Trophoblast cell (in vitro differentiated cells and primary cell): ENCODE measurements around the gene SNX7.

Experiments used
- DNase-seq, 2 donors: peaks; one replicate each; pipeline ENCODE4 v3.0.0-alpha.2; 2016
- H2AFZ ChIP-seq: 2 replicates; pipeline ENCODE4 v1.6.1; 2013; ENCODE audit warnings: low read length, moderate library complexity, mild to moderate bottlenecking; ENCODE audit not compliant: insufficient read depth, poor library complexity
- H2AK5ac ChIP-seq: 2 replicates; pipeline ENCODE4 v1.6.1; 2013; ENCODE audit warnings: mild to moderate bottlenecking, low read length
- H2BK120ac ChIP-seq: 2 replicates; pipeline ENCODE4 v1.6.1; 2013; ENCODE audit warnings: low read length, mild to moderate bottlenecking, moderate library complexity; ENCODE audit not compliant: insufficient read depth, poor library complexity
- H2BK12ac ChIP-seq: 2 replicates; pipeline ENCODE4 v1.6.1; 2013; ENCODE audit warnings: mild to moderate bottlenecking, low read length, moderate library complexity
- H2BK5ac ChIP-seq: 2 replicates; pipeline ENCODE4 v1.6.1; 2013; ENCODE audit warnings: low read length, low read depth, moderate library complexity, mild to moderate bottlenecking; ENCODE audit not compliant: poor library complexity
- H3K14ac ChIP-seq: 2 replicates; pipeline ENCODE4 v1.6.1; 2013; ENCODE audit warnings: mild to moderate bottlenecking, low read length
- H3K18ac ChIP-seq: 2 replicates; pipeline ENCODE4 v1.6.1; 2013; ENCODE audit warnings: mild to moderate bottlenecking, low read length
- H3K23ac ChIP-seq: 2 replicates; pipeline ENCODE4 v1.6.1; 2013; ENCODE audit warnings: low read length
- H3K27ac ChIP-seq: 2 replicates; pipeline ENCODE4 v1.5.1; 2013; ENCODE audit warnings: low read depth, mild to moderate bottlenecking, inconsistent platforms, low read length, moderate library complexity
- H3K27me3 ChIP-seq: 2 replicates; pipeline ENCODE4 v1.6.1; 2013; ENCODE audit warnings: inconsistent platforms, mild to moderate bottlenecking, low read length, moderate library complexity; ENCODE audit not compliant: insufficient read depth
- H3K36me3 ChIP-seq, 2 experiments: 1 replicate in 1 of 2; 2 replicates in 1 of 2; pipeline ENCODE4 v1.6.1; 2013; ENCODE audit warnings: low read length in 2 of 2, mild to moderate bottlenecking in 2 of 2, moderate library complexity in 1 of 2; ENCODE audit not compliant: insufficient read depth in 2 of 2, control insufficient read depth in 1 of 2
- H3K4ac ChIP-seq: 2 replicates; pipeline ENCODE4 v1.6.1; 2013; ENCODE audit warnings: low read depth, mild to moderate bottlenecking, low read length, moderate library complexity
- H3K4me1 ChIP-seq, 2 experiments: 1 replicate in 1 of 2; 2 replicates in 1 of 2; pipeline ENCODE4 v1.6.1; 2013; ENCODE audit warnings: low read length in 2 of 2, mild to moderate bottlenecking in 2 of 2, moderate library complexity in 1 of 2; ENCODE audit not compliant: insufficient read depth in 2 of 2, control insufficient read depth in 1 of 2
- H3K4me2 ChIP-seq: 2 replicates; pipeline ENCODE4 v1.6.1; 2013; ENCODE audit warnings: inconsistent platforms, mild to moderate bottlenecking, low read length, moderate library complexity
- H3K4me3 ChIP-seq: 2 replicates; pipeline ENCODE4 v1.5.1; 2013; ENCODE audit warnings: mild to moderate bottlenecking, low read depth, low read length, inconsistent platforms
- H3K79me1 ChIP-seq: one replicate; pipeline ENCODE4 v1.6.1; 2013; ENCODE audit warnings: low read length
- H3K79me2 ChIP-seq: 2 replicates; pipeline ENCODE4 v1.6.1; 2013; ENCODE audit warnings: low read length, mild to moderate bottlenecking; ENCODE audit not compliant: control insufficient read depth, insufficient read depth, poor library complexity
- H3K9ac ChIP-seq: 2 replicates; pipeline ENCODE4 v1.6.1; 2013; ENCODE audit warnings: mild to moderate bottlenecking, low read length
- H3K9me3 ChIP-seq: 2 replicates; pipeline ENCODE4 v1.6.1; 2013; ENCODE audit warnings: low read depth, mild to moderate bottlenecking, control low read depth, inconsistent platforms, low read length; ENCODE audit not compliant: insufficient read depth
- H4K12ac ChIP-seq: 2 replicates; pipeline ENCODE4 v1.6.1; 2013; ENCODE audit warnings: low read depth, mild to moderate bottlenecking, low read length, moderate library complexity
- H4K8ac ChIP-seq: 2 replicates; pipeline ENCODE4 v1.6.1; 2013; ENCODE audit warnings: low read depth, mild to moderate bottlenecking, low read length, moderate library complexity
- H4K91ac ChIP-seq: one replicate; pipeline ENCODE4 v1.6.1; 2013; ENCODE audit warnings: low read depth, mild to moderate bottlenecking, low read length, moderate library complexity
- WGBS: extraction: QIAGEN DNeasy Blood & Tissue Kit; methylation state at CpG from one replicate; pipeline ENCODE4 v1.1.7; 2013; ENCODE audit warnings: missing lambda C conversion rate; ENCODE audit not compliant: insufficient read length, insufficient coverage; ENCODE audit errors: extremely low coverage; 5-methylcytosine and 5-hydroxymethylcytosine counted together

SNX7 gene

GRCh38 chr1:98794196-98794886 is 132.8 kb downstream of the SNX7 start:
- H4K12ac ChIP-seq = no peak overlapping the region
- no peaks in the 10 kb centered on the region for H3K27me3 ChIP-seq
- no peak overlapping the region for H3K4ac ChIP-seq
- no peaks in the 10 kb centered on the region for H3K79me1 ChIP-seq
- no peak overlapping the region for H4K8ac ChIP-seq
- no peak overlapping the region for H2AFZ ChIP-seq
- no peak overlapping the region for H3K9ac ChIP-seq
- no peak overlapping the region for H3K4me2 ChIP-seq
- no peak overlapping the region for H2AK5ac ChIP-seq
- no peak overlapping the region for H2BK120ac ChIP-seq
- H3K23ac ChIP-seq = no peak overlapping the region
- H3K9me3 ChIP-seq = no peaks in the 10 kb centered on the region
- peak; percentile 56 to 87 for DNase-seq
- H3K36me3 ChIP-seq = no peaks in the 10 kb centered on the region
- H3K79me2 ChIP-seq = no peaks in the 10 kb centered on the region
- no peak overlapping the region for H2BK12ac ChIP-seq
- no peaks in the 10 kb centered on the region for H3K4me1 ChIP-seq
- H3K14ac ChIP-seq = no peak overlapping the region
- H3K4me3 ChIP-seq = no peak overlapping the region
- H3K18ac ChIP-seq = no peak overlapping the region
- no CpG with 5 or more reads among the region's 3 CpGs for WGBS
- H2BK5ac ChIP-seq = no peak overlapping the region
- no peak overlapping the region for H4K91ac ChIP-seq
- no peak overlapping the region for H3K27ac ChIP-seq

DNA sequence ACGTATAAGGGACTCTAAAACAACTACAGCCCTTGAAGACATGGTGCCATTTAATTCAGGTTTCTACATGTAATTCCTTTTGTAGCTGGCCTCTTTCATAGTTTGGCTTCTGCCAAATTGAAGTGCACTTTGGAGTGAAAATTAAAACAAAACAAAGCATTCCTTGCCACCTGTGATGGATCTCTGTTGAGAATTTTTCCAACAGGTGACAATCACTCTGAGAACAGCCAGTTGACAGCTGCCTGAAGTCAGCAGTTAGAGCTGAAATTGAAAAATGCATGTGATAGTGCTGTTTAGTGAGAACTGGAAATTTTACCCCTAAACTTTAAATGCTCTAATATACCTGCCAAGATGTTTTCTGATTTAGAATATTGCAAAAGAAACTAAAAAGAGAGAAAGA is 134.5 kb downstream of the SNX7 start:
- H4K8ac ChIP-seq = no peak overlapping the region
- no peaks in the 10 kb centered on the region for H3K79me1 ChIP-seq
- DNase-seq = no peak
- H3K79me2 ChIP-seq = no peaks in the 10 kb centered on the region
- no peak overlapping the region for H3K4me2 ChIP-seq
- no peak overlapping the region for H3K4me3 ChIP-seq
- H2BK12ac ChIP-seq = no peak overlapping the region
- no CpG with 5 or more reads among the region's 1 CpG for WGBS
- H3K23ac ChIP-seq = no peak overlapping the region
- no peaks in the 10 kb centered on the region for H3K36me3 ChIP-seq
- no peak overlapping the region for H4K91ac ChIP-seq
- H3K18ac ChIP-seq = no peak overlapping the region
- no peak overlapping the region for H3K4ac ChIP-seq
- H3K4me1 ChIP-seq = no peaks in the 10 kb centered on the region
- no peak overlapping the region for H4K12ac ChIP-seq
- H2AFZ ChIP-seq = no peak overlapping the region
- no peaks in the 10 kb centered on the region for H3K9me3 ChIP-seq
- no peak overlapping the region for H2AK5ac ChIP-seq
- no peak overlapping the region for H3K9ac ChIP-seq
- H2BK120ac ChIP-seq = no peak overlapping the region
- H3K14ac ChIP-seq = no peak overlapping the region
- H2BK5ac ChIP-seq = no peak overlapping the region
- no peaks in the 10 kb centered on the region for H3K27me3 ChIP-seq
- H3K27ac ChIP-seq = no peak overlapping the region

DNA sequence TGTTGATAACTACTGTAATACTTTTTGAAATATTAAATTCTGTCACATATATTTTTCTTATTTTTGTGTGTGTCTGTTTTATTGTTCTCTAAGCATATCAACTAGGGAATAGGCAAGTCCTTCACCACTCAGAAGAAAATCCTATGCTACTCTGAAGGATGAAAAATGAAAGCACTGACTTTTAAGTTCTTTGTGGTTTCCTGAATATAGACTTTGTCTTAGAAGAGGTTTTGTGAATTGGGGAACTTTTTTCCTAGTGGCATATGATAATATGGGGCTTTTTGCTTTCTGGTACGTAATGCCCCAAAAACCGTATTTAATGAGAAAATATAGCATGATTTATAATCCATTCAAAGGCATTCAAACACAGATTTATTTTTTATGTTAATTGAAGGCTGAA is 136.0 kb downstream of the SNX7 start:
- H2BK12ac ChIP-seq = no peak overlapping the region
- no peaks in the 10 kb centered on the region for H3K36me3 ChIP-seq
- no peaks in the 10 kb centered on the region for H3K9me3 ChIP-seq
- H3K14ac ChIP-seq = no peak overlapping the region
- no CpG with 5 or more reads among the region's 2 CpGs for WGBS
- no peaks in the 10 kb centered on the region for H3K79me2 ChIP-seq
- no peak overlapping the region for H4K12ac ChIP-seq
- no peak overlapping the region for H3K18ac ChIP-seq
- no peak overlapping the region for H3K23ac ChIP-seq
- H2AFZ ChIP-seq = no peak overlapping the region
- H3K27me3 ChIP-seq = no peaks in the 10 kb centered on the region
- no peak overlapping the region for H3K27ac ChIP-seq
- no peaks in the 10 kb centered on the region for H3K4me1 ChIP-seq
- no peaks in the 10 kb centered on the region for H3K79me1 ChIP-seq
- no peak overlapping the region for H2BK5ac ChIP-seq
- no peak overlapping the region for H3K9ac ChIP-seq
- no peak overlapping the region for H3K4me2 ChIP-seq
- H2AK5ac ChIP-seq = no peak overlapping the region
- no peak overlapping the region for H4K91ac ChIP-seq
- no peak overlapping the region for H3K4ac ChIP-seq
- no peak overlapping the region for H2BK120ac ChIP-seq
- DNase-seq = no peak
- no peak overlapping the region for H4K8ac ChIP-seq
- no peak overlapping the region for H3K4me3 ChIP-seq
